HG03108 (cell line): Measurements from ENCODE around the gene ATRIP.
"Not testable (repeated sequence)": the region's sequence is repeated elsewhere in the genome, so short reads cannot be mapped to it uniquely, and the experiment has no call there.

ENCODE experiments used
- ATAC-seq: cut with Tn5 transposase; IDR thresholded peaks from one replicate; pipeline ENCODE4 v1.9.1; 2021; ENCODE audit warnings: moderate library complexity; ENCODE audit not compliant: unreplicated experiment

ATRIP gene

DNA sequence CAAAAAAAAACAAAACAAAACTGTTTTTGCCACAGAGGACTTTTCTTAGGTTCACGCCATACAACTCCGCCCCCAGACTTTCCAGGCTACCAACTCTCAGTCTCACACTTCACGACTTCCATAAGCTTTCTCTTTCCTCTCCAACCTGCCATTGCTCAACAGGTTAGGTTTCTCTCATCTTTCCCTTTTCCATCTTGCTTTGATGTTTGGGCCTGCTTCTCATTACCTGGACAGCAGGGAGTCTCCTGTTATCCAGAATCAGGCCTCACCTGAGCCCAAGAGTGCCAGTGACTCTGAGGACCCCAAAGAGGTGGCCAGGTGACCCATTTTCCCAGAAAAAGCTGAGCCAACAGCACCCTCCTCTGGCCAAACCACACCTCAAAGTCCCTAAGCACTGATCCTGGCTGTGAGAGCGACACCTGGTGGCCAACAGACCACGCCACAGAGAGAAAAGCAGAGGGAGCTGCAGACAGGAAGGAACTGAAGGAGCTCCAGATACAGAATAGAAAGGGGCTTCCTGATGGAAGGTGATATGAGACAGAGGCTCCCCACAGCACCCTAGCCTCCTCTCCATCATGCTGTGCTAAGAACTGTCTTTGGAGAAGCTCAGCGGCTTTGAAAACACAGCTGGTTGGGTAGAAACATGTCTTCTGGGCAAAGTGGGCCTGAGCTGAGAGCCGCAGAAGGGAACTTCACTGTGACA is 10.6 kb upstream of the ATRIP start:
- ATAC-seq: no peak

DNA sequence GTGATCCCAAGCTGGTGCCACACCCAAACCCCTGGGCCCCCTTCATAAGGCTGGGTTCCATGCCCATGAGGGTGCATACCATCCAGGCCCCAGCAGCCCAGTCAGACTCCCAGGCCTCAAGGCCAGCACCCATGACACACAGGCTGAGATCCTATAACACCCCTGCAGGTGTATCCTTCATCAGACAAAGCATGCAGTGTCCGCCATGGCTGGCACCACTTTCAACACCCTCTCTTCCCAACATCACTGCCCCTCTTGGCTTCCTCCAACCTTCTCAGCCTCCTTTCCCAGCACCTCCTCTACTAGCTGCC is 10.1 kb upstream of the ATRIP start:
- no peak for ATAC-seq

DNA sequence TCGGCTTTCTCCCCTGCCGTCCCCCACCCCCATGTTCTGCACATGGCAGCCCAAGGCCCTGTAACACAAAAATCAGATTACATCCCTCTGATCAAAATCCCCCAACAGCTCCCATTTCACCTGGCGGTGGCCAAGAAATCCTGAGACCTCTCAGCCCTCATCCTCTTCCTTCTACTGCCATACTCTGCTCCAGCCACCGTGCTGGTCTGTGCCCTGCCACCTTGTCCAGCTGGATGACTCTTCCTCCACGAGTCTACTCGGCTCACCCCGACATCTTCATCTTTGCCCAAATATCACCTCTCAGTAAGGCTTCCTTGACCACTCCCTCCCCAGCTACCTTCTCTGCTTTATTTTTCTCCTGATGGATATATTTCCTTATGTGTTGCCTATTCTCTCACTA is 9.7 kb upstream of the ATRIP start:
- ATAC-seq: no peak

DNA sequence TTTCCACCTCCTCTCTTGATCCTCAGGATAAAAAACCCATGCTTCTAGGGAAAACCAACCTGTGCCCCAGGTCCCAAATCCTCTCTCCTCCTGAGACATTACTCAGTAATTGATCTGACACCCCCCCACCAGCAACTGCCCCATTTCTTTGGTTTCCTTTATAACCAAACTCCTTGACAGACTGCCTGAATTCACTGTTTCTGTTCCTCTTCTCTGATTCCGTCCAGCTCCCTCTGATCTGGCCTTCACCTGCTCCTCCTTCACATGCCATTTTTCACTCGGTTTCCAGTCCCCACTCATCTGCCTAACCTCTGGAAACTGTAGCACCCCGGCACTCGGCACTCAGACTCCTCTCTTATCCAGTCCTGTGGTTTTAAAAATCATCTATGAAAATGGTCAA is 8.7 kb upstream of the ATRIP start:
- no peak for ATAC-seq

DNA sequence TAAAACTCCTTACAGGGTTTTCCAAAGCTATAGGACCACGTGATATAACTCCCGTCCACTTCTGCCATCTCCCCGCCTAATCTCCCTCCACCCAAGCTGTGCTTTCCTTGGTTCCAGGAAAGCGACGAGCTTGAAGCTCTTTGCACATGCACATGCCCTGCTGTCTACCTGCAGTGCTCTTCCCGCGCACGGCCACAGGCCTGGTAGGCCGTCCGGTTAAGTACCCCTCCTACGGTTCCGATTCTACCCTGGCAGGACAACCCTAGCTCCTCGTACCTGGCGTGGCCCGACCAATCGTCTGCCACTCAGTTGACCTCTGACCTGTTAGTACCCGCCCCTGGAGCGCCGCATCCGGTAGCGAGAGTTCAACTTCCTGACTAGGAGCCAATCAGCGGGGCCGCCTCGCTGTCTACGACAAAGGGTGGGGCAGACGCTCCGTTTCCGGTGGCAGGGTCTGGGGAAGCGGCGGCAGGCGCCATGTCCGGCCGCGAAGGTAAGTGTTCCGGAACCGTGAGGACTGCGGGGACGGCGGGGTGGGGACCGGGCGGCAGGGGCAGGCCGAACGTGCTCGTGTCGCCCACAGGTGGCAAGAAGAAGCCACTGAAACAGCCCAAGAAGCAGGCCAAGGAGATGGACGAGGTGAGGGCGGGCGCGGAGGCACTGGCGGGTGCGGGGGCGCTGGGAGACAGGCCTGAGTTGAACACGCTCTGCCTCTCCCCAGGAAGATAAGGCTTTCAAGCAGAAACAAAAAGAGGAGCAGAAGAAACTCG is 6.5 kb upstream of the ATRIP start, which contains the start of the genes CCDC51 and TMA7:
Gene CCDC51, minus strand, starts transcription at position 300 of the 770 bp plus-strand sequence. CDS start 4,991 bp downstream, outside the sequence.
Gene TMA7, plus strand, starts transcription at position 438 of the 770 bp plus-strand sequence. Its CDS starts 40 bp downstream, at position 478.
- ATAC-seq: peak; percentile 92

DNA sequence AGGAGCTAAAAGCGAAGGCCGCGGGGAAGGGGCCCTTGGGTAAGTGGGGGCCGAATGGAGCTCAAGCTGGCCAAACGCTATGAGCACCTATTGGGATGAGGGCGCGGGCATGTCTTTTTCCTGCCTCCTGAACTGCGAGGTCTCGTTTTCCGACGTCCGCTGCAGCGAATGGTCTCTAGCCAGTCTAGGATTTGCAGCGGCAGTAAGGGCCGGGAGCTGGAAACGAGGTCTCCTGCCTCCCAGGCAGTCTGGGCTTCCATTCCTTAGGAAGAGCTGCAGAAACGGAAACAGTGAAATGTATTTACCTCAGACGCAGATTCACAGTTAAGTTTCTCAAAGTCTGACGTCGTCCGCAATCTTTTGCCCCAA is 6.0 kb upstream of the ATRIP start:
- no peak for ATAC-seq

DNA sequence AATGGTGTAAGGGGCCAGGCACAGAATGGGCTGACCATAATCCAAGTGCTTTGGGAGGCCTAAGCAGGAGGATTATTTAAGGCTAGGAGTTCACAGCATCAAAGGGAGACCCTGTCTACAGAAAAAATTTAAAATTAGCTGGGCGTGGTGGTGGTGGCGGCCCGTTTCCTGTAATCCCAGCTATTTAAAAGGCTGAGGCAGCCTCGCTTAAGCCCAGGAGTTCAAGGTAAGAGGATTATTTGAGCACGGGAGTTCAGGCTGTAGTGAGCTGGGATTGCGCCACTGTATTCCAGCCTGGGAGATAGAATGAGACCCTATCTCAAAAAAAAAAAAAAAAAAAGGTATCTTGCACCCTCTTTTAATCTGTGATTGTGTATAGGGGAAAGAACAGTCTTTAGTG is 4.6 kb upstream of the ATRIP start:
- no peak for ATAC-seq

DNA sequence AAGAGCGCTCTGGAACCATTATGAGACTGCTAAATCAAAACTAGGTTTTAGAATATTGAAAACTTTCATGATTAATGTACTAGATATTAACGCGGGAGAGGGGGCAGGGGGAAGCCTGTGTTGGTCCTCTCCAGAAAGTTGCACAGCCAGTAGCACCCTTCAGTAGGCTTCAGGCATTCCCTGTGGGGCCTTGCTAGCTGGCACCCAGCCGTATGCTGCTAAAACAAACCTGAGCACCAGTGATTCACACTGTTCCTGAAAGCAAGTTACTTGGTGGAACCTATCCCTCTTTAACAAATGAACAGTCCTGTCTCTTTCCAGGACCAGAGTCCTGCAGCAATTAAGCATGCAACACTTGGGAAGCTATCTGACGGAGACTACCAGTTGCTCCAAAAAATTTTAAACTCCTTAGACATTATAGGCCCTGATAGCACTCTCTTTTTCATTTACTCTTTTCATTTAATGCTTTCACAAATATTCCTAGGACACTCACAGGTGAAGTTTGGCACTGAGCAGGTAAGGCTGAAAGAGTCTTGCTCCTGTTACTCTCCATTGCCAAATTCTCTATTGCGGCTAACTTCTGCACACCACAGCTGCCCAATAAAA is 1.2 kb upstream of the ATRIP start:
- no peak for ATAC-seq

DNA sequence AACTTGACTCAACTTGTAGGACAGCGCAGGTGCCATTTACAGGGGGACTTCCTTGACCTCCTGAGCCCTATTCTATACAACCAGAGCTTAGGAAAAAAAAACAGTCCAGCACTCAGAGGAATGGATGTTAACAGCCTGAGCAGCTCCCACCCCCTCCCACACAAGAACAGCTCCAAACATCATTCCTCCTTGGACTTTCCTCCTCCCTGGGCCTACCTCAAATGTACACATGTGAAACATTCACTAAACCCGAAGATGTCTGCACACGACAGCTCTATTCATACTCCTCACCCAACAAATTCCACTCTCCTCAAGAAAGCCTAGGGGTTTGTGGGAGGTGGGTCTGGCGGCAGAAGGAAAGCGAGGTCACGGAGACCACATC is 503 bp upstream of the ATRIP start:
- ATAC-seq: no peak

DNA sequence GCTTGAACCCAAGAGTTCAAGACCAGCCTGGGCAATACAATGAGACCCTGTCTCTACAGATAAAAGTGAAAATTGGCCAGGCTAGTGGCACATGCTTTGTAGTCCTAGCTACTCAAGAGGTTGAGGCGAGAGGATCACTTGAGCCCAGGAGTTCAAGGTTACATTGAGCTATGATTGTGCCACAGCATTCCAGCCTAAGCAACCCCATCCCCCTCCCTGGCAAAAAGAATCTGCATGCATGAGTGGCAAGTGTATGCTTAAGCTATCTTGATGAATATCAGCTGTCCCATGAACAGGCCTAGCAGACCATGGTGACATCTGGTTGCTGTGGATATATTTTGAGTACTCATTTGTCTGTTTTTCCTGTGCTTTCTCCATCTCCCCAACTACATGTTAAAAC is 4.7 kb downstream of the ATRIP start:
- no peak for ATAC-seq

DNA sequence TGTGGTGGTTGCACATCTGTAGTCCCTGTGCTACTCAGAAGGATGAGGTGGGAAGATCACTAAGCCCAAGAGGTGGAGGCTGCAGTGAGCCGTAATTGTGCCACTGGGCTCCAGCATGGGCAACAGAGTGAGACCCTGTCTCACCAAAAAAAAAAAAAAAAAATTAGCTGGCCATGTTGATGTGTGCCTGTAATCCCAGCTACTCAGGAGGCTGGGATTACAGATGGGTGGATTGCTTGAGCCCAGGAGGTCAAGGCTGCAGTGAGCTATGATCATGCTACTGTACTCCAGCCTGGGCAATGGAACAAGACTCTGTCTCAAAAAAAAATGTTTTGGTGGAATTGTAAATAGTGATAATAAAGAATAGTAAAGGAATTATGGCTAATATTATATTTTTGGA is 9.9 kb downstream of the ATRIP start:
- ATAC-seq: no peak

DNA sequence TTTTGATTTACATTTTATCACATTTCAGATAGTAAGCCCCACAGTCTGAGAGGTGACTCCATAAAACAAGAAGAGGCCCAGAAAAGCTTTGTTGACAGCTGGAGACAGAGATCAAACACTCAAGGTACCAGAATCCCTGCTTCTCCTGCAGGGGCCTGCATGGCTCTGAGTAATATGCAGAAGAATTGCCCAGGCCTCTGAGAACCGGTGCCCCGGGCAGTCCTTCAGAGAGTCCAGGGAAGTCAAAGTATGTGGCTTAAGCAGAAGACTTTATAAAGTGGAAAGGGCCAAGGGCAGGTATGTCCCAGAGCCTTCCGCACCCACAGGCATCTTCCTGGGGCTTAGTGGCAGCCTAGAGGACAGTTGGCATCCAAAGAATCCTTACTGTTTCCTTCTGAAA is 12.8 kb downstream of the ATRIP start:
- no peak for ATAC-seq

DNA sequence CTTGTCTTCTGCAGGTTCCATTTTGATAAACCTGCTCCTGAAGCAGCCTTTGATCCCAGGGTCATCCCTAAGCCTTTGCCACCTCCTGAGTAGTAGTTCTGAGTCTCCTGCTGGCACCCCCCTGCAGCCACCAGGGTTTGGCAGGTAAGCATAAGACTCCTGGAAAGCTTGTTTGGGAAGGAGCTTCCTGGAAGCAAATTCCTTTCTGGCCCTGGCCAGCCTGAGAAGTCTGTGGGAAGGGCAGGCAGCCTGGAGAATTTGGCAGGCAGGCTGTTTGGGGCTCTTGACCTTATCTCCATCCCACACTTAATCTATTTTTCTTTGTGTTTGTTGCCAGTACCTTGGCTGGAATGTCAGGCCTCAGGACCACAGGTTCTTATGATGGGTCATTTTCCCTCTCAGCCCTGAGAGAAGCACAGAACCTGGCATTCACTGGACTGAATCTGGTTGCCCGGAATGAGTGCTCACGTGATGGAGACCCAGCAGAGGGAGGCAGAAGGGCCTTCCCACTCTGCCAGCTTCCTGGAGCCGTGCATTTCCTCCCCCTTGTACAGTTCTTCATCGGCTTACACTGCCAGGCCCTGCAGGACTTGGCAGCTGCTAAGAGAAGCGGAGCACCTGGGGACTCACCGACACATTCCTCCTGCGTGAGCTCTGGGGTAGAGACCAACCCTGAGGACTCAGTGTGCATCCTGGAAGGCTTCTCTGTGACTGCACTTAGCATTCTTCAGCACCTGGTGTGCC is 13.4 kb downstream of the ATRIP start:
- ATAC-seq: no peak

DNA sequence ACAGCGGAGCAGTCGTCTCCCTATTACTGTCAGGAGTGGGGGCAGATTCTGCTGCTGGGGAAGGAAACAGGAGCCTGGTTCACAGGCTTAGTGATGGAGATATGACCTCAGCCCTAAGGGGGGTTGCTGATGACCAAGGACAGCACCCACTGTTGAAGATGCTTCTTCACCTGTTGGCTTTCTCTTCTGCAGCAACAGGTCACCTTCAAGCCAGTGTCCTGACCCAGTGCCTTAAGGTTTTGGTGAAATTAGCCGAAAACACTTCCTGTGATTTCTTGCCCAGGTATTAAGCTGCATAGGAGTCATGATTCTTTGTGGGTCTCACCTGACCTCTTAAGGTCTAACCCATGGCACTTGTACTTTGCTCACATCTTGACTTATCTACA is 14.0 kb downstream of the ATRIP start:
- no peak for ATAC-seq

DNA sequence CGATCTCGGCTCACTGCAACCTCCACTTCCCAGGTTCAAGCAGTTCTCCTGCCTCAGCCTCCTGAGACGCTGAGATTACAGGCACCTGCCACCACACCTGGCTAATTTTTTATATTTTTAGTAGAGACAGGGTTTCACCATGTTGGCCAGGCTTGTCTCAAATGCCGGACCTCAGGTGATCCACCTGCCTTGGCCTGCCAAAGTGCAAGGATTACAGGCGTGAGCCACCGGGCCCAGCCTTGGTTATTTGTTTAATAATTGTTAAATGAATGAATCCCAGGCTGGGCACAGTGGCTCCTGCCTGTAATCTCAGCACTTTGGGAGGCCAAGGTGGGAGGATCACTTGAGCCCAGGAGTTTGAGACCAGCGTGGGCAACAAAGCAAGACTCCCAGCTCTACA is 15.2 kb downstream of the ATRIP start:
- not testable (repeated sequence) for ATAC-seq

DNA sequence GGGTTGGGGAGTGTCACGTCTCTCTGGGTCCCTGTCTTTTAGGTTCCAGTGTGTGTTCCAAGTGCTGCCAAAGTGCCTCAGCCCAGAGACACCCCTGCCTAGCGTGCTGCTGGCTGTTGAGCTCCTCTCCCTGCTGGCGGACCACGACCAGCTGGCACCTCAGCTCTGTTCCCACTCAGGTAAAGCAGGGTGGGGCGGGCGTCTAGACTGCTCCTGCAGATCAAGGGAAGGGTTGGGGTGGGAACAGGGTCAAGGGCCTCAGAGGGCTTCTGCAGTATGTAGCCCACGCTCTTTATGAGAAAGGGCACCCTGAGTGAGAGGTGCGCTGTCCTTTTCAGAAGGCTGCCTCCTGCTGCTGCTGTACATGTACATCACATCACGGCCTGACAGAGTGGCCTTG is 17.2 kb downstream of the ATRIP start:
- no peak for ATAC-seq

DNA sequence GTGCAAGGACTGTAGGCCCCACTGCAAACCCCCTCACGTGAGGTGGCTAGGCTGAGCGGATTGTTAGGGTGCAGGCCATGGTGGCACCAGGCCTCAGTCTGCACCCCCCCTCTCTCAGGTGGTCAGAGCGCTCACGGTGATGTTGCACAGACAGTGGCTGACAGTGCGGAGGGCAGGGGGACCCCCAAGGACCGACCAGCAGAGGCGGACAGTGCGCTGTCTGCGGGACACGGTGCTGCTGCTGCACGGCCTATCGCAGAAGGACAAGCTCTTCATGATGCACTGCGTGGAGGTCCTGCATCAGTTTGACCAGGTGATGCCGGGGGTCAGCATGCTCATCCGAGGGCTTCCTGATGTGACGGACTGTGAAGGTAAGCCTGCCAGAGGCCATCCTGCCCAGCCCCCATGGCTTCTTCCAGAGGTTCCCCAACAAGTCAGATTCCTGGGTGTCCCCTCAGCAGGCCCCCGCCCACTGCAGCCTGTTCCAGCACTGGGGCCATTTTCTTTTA is 18.2 kb downstream of the ATRIP start:
- no peak for ATAC-seq

DNA sequence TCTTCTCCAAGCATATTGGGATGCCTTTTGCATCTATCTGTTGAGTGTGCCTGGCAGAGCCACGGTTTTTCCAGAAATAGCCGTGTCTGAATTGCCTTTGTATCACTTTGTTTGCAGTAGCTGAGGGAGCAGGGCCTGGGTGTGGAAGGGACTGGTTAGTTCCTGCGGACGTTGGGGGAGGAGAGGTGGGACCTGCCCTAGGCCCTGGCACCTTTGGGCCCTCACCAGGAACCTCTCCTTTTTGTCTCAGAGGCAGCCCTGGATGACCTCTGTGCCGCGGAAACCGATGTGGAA is 18.6 kb downstream of the ATRIP start:
- ATAC-seq: no peak

DNA sequence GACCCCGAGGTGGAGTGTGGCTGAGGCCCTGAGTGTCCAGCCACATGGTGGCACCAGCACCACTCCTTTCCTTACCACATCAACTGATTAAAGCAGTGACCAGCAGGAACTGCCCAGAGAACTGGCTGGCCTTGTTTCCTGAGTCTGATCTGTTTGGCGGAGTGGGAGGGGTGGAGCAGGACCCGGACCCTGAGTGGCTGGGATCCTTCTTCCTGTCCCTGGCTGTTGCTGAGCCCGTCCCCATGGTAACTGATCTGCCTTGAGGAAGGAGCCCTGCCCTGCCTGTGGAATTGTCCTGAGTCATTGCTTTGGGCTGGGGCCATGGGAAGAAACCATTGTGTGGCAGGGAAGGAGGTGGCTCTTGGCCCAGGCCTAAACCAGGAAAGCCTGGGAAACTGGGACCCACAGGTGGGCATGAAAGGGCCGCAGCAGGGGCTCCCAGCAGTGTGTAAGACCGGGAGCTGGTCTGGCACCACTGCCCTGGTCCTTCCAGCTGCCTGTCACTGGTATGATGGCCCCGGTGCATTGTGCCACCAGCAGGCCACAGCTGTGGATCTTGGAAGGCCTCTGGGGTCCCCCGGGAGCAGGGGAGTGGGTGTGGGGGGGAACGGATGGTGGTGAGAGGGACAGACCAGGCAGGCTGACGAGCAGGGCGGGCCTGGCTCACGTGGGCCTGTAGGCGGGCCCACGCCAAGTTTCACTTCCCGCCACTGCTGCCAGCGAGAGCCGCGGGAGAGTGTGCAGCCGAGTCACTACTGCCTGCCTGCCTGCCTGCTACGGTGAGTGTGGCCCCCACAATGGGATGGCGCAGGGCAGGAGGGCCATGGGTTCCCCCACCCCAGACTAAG is 19.2 kb downstream of the ATRIP start:
- ATAC-seq: peak; percentile 73

DNA sequence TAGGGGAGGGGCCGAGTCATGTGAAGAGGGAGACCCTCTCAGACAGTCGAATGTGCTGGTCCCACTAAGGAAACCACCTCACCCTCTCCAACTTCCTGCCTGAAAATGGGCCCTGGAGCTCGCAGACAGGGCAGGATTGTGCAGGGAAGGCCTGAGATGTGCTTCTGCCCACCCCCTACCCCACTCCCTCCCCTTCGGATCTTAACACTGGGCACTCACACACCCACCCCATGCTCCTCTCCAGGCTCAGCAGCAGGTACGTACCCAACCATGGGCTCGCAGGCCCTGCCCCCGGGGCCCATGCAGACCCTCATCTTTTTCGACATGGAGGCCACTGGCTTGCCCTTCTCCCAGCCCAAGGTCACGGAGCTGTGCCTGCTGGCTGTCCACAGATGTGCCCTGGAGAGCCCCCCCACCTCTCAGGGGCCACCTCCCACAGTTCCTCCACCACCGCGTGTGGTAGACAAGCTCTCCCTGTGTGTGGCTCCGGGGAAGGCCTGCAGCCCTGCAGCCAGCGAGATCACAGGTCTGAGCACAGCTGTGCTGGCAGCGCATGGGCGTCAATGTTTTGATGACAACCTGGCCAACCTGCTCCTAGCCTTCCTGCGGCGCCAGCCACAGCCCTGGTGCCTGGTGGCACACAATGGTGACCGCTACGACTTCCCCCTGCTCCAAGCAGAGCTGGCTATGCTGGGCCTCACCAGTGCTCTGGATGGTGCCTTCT is 20.0 kb downstream of the ATRIP start:
- no peak for ATAC-seq
